MG63 (cell line): ENCODE data around the gene PAK1. TPM values are rescaled to one million over a fixed set of nuclear protein-coding genes. Genes with fewer than 3 reads are reported as not detected.
"Not testable (repeated sequence)": the region's sequence is repeated elsewhere in the genome, so short reads cannot be mapped to it uniquely, and the experiment has no call there.

Experiments
- DNase-seq: peaks from one replicate; pipeline ENCODE4 v3.0.0-alpha.2; 2020
- H3K27me3 ChIP-seq: fragments of 250-450 bp; sonication (Bioruptor Pico); 2 replicates; pipeline ENCODE4 v1.5.1; 2020; ENCODE audit warnings: mild to moderate bottlenecking, moderate library complexity
- H3K36me3 ChIP-seq: fragments of 250-450 bp; sonication (Bioruptor Pico); 2 replicates; pipeline ENCODE4 v1.5.1; 2020; ENCODE audit warnings: mild to moderate bottlenecking, moderate library complexity
- H3K4me3 ChIP-seq: fragments of 250-450 bp; sonication (Bioruptor Pico); 2 replicates; pipeline ENCODE4 v1.5.1; 2020; ENCODE audit warnings: mild to moderate bottlenecking, moderate library complexity
- H3K9me3 ChIP-seq: fragments of 250-450 bp; sonication (Bioruptor Pico); 2 replicates; pipeline ENCODE4 v1.5.1; 2020; ENCODE audit warnings: mild to moderate bottlenecking, moderate library complexity
- total RNA-seq: library from RNA; depleted of rRNA; stranded (reverse); fragments of >200 nt; shearing (Covaris generic); gene quantifications from 2 replicates; pipeline ENCODE4 v1.2.3, GENCODE V29; 2014; ENCODE audit warnings: low replicate concordance

PAK1 gene
- total RNA-seq, 1 experiment from 2014 or later = 31.3 TPM

- DNase-seq = no peak
- H3K27me3 ChIP-seq = no peaks in the 10 kb centered on the region
- H3K4me3 ChIP-seq = no peak overlapping the region
- H3K36me3 ChIP-seq = no peaks in the 10 kb centered on the region; the same call in 1 of the 2 replicates
- H3K9me3 ChIP-seq = no peaks in the 10 kb centered on the region
These were observed 151.4 kb downstream of the PAK1 start for GRCh38 chr11:77322506-77322905.

DNA sequence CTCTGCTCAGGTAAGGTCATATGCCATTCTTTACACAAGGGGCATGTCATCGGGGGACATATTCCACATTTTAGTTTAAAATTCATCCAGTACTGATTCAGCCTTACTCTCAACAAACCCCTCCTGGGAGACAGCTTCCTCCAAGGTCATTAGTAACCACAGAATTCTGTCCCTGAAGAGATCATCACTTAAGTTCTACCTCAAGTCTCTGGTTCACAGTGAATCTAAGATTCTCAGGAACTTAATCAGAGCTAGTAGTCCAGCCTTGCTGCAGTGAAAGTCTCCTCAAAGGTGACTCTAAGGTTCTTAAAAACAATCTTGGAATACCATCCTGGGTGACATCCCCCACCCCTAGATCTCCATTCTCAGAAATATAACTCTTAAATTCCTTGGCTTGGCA, 153.5 kb downstream of the PAK1 start:
- no peaks in the 10 kb centered on the region; the same call in 1 of the 2 replicates for H3K36me3 ChIP-seq
- no peak overlapping the region for H3K4me3 ChIP-seq
- H3K27me3 ChIP-seq = no peaks in the 10 kb centered on the region
- no peak for DNase-seq
- H3K9me3 ChIP-seq = no peaks in the 10 kb centered on the region

- DNase-seq = no peak
- no peaks in the 10 kb centered on the region for H3K9me3 ChIP-seq
- no peaks in the 10 kb centered on the region for H3K36me3 ChIP-seq
- no peaks in the 10 kb centered on the region for H3K27me3 ChIP-seq
- H3K4me3 ChIP-seq = no peak overlapping the region
These were observed 155.3 kb downstream of the PAK1 start for GRCh38 chr11:77318600-77318999.

- DNase-seq = no peak
- Histone ChIP-seq H3K27me3 (no peaks in the 10 kb centered on the region), H3K4me3 (no peak overlapping the region), H3K36me3 (no peaks in the 10 kb centered on the region), H3K9me3 (no peaks in the 10 kb centered on the region)
These were observed 157.1 kb downstream of the PAK1 start for GRCh38 chr11:77316733-77317342.

DNA sequence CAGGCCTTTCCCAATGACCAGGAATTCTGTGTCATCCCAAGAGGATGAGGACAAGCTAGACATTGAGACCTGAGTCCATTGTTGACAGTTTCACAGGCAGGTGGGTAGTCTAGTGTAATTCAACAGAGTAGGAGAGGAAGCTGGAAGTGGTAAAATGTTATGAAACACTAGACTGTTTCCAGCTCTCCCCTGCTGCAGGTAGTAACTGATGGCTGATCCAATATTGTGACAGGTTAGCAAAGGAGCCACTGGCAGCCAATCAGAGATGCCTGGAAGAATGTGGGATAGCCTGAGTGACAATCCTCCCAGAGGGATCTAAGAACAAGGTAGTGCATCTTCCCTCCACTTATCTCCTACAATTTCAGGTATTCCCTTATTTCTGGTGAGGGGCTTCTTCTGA, 161.8 kb downstream of the PAK1 start:
- Histone ChIP-seq H3K27me3 (no peaks in the 10 kb centered on the region; the same call in 1 of the 2 replicates), H3K36me3 (no peaks in the 10 kb centered on the region), H3K4me3 (no peak overlapping the region), H3K9me3 (no peaks in the 10 kb centered on the region)
- DNase-seq = no peak

GRCh38 chr11:77311701-77312100, 162.2 kb downstream of the PAK1 start:
- Histone ChIP-seq H3K9me3 (no peaks in the 10 kb centered on the region), H3K36me3 (no peaks in the 10 kb centered on the region), H3K4me3 (no peak overlapping the region), H3K27me3 (no peaks in the 10 kb centered on the region; the same call in 1 of the 2 replicates)
- DNase-seq = no peak

DNA sequence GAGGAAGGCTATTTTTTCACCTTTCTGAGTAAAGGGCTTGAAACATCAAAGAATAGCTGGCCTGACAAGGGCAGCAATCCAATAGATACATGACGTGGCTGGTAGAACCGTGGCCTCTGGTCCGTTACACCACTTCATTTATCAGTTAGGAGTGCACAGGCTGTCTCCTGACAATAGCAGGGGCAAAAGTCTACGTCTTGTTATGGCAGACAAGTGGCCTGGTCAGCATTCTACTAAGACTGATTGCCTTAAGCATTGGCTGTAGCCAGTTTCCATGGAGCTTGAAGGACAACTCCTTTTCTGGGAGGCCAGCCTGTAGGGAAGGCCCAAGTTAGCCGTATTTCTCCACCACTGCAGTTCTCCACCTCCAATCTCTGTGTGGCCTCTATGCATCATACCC, 163.2 kb downstream of the PAK1 start:
- no peaks in the 10 kb centered on the region; the same call in 1 of the 2 replicates for H3K27me3 ChIP-seq
- no peaks in the 10 kb centered on the region for H3K9me3 ChIP-seq
- no peak for DNase-seq
- no peak overlapping the region for H3K4me3 ChIP-seq
- H3K36me3 ChIP-seq = no peaks in the 10 kb centered on the region

DNA sequence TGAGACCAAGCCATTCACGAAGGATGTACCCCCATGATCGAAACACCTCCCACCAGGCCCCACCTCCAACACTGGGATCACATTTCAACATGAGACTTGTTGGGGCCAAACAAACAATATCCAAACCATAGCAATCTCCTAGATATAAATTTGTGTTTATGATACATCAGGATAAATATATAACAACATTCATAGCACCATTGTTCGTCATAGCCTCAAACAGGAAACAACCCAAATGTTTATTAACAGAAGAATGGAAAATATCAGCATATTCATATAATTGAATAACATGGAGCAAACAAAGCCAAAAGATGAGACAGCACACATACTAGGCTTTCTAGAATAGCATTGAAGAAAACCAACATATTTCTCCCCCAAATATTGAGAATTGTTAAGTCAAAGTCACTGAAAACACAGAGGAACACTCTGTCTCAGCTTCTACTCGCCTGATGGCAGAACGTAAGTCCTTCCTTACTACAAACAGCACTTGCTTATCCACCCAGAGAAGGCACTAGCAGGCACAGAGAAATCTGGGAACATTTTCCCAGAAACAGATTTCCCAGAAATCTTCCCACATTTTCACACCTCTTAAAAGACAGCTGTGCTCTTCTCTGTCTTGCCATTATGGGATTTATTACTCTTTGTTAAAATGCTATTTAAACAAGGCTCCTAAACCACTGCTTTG, 164.4 kb downstream of the PAK1 start:
- DNase-seq = peak; percentile 10
- H3K9me3 ChIP-seq = no peaks in the 10 kb centered on the region

DNA sequence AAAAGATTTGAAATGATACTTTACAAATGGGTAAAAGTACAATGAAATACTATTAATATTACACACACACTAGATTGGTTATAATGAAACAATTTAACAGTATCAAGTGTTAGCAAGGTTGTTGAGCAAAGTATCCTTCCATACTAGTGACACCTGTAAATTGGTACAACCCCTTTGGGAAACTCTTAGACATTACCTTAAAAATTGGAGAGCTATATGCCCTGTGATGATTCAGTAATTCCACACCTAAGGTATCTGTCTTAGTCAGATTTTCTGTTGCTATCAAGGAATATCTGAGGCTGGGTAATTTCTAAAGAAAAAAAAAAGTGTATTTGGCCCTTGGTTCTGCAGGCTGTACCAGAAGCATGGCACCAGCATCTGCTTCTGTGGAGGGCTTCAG, 165.1 kb downstream of the PAK1 start:
- no peak overlapping the region for H3K4me3 ChIP-seq

More for the DNA sequence above, 164.4 kb downstream of the PAK1 start:
- Histone ChIP-seq H3K36me3 (no peaks in the 10 kb centered on the region), H3K27me3 (no peaks in the 10 kb centered on the region; the same call in 1 of the 2 replicates), H3K4me3 (no peak overlapping the region)

DNA sequence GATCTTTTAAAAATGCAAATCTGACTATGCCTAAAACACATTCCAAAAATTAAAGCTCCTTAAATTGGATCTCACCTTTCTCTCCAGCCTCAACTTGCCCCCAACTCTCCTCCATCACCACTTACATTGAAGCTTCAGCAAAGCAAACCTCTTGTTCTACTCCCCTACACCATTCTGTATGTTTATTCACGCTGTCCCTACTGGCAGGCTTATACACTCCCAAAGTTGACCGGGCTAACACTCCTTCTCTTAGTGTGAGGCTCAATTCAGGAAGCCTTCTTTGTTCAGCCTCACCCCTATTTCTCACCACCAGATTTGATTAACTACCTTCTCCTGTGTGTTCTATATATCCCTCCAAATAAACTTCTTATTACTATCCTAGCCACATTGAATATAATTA, 170.6 kb downstream of the PAK1 start:
- no peaks in the 10 kb centered on the region for H3K36me3 ChIP-seq
- no peak overlapping the region for H3K4me3 ChIP-seq
- H3K9me3 ChIP-seq = no peaks in the 10 kb centered on the region
- DNase-seq = no peak
- H3K27me3 ChIP-seq = no peaks in the 10 kb centered on the region; the same call in 1 of the 2 replicates

More for the DNA sequence above, 165.1 kb downstream of the PAK1 start:
- Histone ChIP-seq H3K27me3 (no peaks in the 10 kb centered on the region; the same call in 1 of the 2 replicates), H3K9me3 (no peaks in the 10 kb centered on the region), H3K36me3 (no peaks in the 10 kb centered on the region)
- no peak for DNase-seq

DNA sequence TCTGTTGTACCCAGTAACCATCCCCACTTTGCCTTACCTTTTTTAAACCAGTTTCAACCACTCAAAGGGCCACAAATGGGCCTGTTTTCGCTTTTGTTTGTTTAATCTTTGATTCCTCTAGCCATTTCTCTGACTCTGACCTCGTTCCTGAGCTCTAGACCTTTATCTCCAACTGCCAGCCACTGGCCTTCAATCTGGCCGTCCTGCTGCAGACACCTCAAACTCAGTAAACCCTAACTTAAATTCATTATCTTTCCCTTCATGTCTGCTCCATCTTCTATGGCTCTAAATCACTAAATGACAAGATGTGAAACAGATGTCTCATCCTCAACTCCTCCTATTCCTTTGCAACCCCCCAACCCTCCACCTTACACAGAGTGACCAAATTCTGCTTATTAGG, 171.1 kb downstream of the PAK1 start:
- Histone ChIP-seq H3K9me3 (no peaks in the 10 kb centered on the region), H3K27me3 (no peaks in the 10 kb centered on the region; the same call in 1 of the 2 replicates), H3K36me3 (no peaks in the 10 kb centered on the region), H3K4me3 (no peak overlapping the region)
- no peak for DNase-seq

- DNase-seq = no peak
- Histone ChIP-seq H3K9me3 (no peaks in the 10 kb centered on the region), H3K4me3 (no peak within 1 kb of the TSS), H3K27me3 (no peaks in the 10 kb centered on the region), H3K36me3 (no peaks in the 10 kb centered on the region)
These were observed 172.4 kb downstream of the PAK1 start, which contains the start of gene GDPD4 for GRCh38 chr11:77301510-77301909. TSS of gene GDPD4 (minus strand) at chr11:77301686. CDS start at chr11:77285137, 16,549 bp downstream.

- DNase-seq = no peak
- no peak overlapping the region for H3K4me3 ChIP-seq
These were observed 173.2 kb downstream of the PAK1 start for GRCh38 chr11:77300695-77301094.

GRCh38 chr11:77300028-77300427, 173.9 kb downstream of the PAK1 start:
- not testable (repeated sequence) for H3K27me3 ChIP-seq, H3K4me3 ChIP-seq, DNase-seq, H3K9me3 ChIP-seq, H3K36me3 ChIP-seq

More at GRCh38 chr11:77300695-77301094, 173.2 kb downstream of the PAK1 start:
- Histone ChIP-seq H3K27me3 (no peaks in the 10 kb centered on the region), H3K9me3 (no peaks in the 10 kb centered on the region), H3K36me3 (no peaks in the 10 kb centered on the region)

- no peaks in the 10 kb centered on the region for H3K36me3 ChIP-seq
- no peak for DNase-seq
- H3K4me3 ChIP-seq = no peak overlapping the region
- no peaks in the 10 kb centered on the region for H3K9me3 ChIP-seq
- H3K27me3 ChIP-seq = no peaks in the 10 kb centered on the region
These were observed 174.3 kb downstream of the PAK1 start for GRCh38 chr11:77299528-77299993.

DNA sequence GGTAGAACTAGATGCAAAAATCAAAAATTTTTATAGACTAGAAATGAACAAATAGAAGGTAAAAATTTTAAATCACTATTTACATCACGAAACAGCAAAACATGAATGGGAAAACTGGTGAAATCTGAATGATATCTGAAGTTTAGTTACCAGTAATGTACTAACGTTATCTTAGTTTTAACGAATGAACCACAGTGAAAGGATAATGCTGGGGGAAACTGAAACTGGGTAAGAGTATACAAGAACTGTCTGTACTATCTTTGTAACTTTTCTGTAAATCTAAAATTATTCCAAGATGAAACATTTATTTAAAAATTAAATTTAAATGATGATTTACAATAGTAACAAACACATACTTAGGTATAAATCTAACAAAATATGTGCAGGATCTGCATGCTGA, 179.9 kb downstream of the PAK1 start:
- Histone ChIP-seq H3K36me3 (no peaks in the 10 kb centered on the region), H3K27me3 (no peaks in the 10 kb centered on the region), H3K4me3 (no peak overlapping the region), H3K9me3 (no peaks in the 10 kb centered on the region)
- no peak for DNase-seq

DNA sequence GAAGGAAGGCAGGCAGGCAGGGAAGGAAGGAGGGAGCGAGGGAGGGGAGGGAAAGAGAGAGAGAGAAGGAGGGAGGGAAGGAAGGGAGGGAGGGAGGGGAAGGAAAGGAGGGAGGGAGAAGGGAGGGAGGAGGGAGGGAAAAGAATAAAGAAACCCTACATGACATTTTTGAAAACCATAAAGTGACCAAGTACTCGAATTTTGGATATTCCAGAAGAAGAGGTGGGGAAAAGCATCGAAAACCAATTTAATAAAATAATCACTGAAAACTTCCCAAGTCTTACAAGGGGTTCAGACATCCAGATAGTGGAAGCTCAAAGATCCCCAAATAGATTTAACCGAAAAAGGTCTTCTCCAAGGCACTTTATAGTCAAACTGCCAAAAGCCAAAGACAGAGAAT, 184.2 kb downstream of the PAK1 start:
- Histone ChIP-seq H3K36me3 (no peaks in the 10 kb centered on the region), H3K4me3 (no peak overlapping the region)

More for the DNA sequence above, 184.2 kb downstream of the PAK1 start:
- DNase-seq = no peak
- Histone ChIP-seq H3K27me3 (no peaks in the 10 kb centered on the region), H3K9me3 (no peaks in the 10 kb centered on the region)
